Spleen (tissue), 11 donors: Measurements from ENCODE around the gene ATXN7L1. TPM values are rescaled to one million over a fixed set of nuclear protein-coding genes. Genes with fewer than 3 reads are reported as not detected.

ENCODE experiments used
- DNase-seq: peaks from one replicate; pipeline ENCODE4 v3.0.0-alpha.2; 2020
- H3K27ac ChIP-seq, 8 donors: fragments of 200-600 bp; sonication (generic) in 7 of 8; 1 replicate in 4 of 8; 2 replicates in 4 of 8; pipeline versions ENCODE4 v1.5.0 to v1.8.0; 2016 to 2021; ENCODE audit warnings: inconsistent platforms in 4 of 8, mild to moderate bottlenecking in 4 of 8, moderate library complexity in 1 of 8
- H3K27me3 ChIP-seq, 7 donors: fragments of 200-600 bp; sonication (generic) in 6 of 7; replicated peaks in 1 of 7; 1 replicate in 4 of 7; 2 replicates in 3 of 7; pipeline versions ENCODE4 v1.5.0 to v1.8.0; 2016 to 2021; ENCODE audit warnings: inconsistent platforms in 3 of 7, mild to moderate bottlenecking in 1 of 7
- H3K36me3 ChIP-seq, 6 donors: fragments of 200-600 bp; sonication (generic) in 5 of 6; 1 replicate in 4 of 6; 2 replicates in 2 of 6; pipeline versions ENCODE4 v1.5.0 to v1.8.0; 2016 to 2021; ENCODE audit warnings: inconsistent platforms in 2 of 6
- H3K4me1 ChIP-seq, 6 donors: fragments of 200-600 bp; sonication (generic) in 5 of 6; 1 replicate in 3 of 6; 2 replicates in 3 of 6; pipeline versions ENCODE4 v1.5.0 to v1.8.0; 2016 to 2021; ENCODE audit warnings: inconsistent platforms in 3 of 6
- H3K4me3 ChIP-seq, 8 donors: fragments of 200-600 bp; sonication (generic) in 7 of 8; 1 replicate in 4 of 8; 2 replicates in 4 of 8; pipeline versions ENCODE4 v1.5.0 to v1.8.0; 2016 to 2021; ENCODE audit warnings: inconsistent platforms in 4 of 8, mild to moderate bottlenecking in 4 of 8, moderate library complexity in 2 of 8
- H3K9me3 ChIP-seq, 8 donors: fragments of 200-600 bp; sonication (generic) in 7 of 8; 1 replicate in 4 of 8; 2 replicates in 4 of 8; pipeline versions ENCODE4 v1.5.0 to v1.8.0; 2016 to 2021; ENCODE audit warnings: inconsistent platforms in 4 of 8
- CTCF ChIP-seq, 11 experiments: fragments of 200-600 bp in 7 of 11; fragments of 450-650 bp in 4 of 11; sonication (generic) in 4 of 11; IDR thresholded peaks in 8 of 11; conservative IDR thresholded peaks in 3 of 11; 1 replicate in 7 of 11; 2 replicates in 4 of 11; pipeline versions ENCODE4 v1.4.0 to v1.8.0; 2016 to 2021; ENCODE audit warnings: antibody characterized with exemption in 11 of 11, inconsistent platforms in 4 of 11, mild to moderate bottlenecking in 1 of 11
- POLR2A ChIP-seq, 3 donors: fragments of 450-650 bp; IDR thresholded peaks; one replicate each; pipeline ENCODE4 v1.5.1; 2017; ENCODE audit warnings: antibody characterized with exemption in 3 of 3, mild to moderate bottlenecking in 1 of 3
- POLR2AphosphoS5 ChIP-seq, 3 donors: sonication (generic); formaldehyde crosslinking; IDR thresholded peaks; one replicate each; pipeline ENCODE4 v1.5.1; 2017; ENCODE audit warnings: antibody characterized with exemption in 3 of 3
- WGBS, 5 donors: extraction: QIAGEN DNeasy Blood & Tissue Kit in 3 of 5; methylation state at CpG; one replicate each; pipeline versions ENCODE4 v1.1.5 to v1.1.7; 2013 to 2018; 5-methylcytosine and 5-hydroxymethylcytosine counted together
- intact Hi-C: fragments of 100-400 bp; cut with DNase I; formaldehyde crosslinking; loops from one replicate; pipeline ENCODE4 v1.15.0; 2023; ENCODE audit warnings: low total_unique reads
- polyA plus RNA-seq, 3 donors: library from polyadenylated mRNA; stranded (reverse); fragments of 200-250 nt; gene quantifications; one replicate each; pipeline ENCODE4 v1.2.1, GENCODE V29; 2013
- total RNA-seq, 7 donors: library from RNA; depleted of rRNA in 3 of 7; stranded (reverse); fragments of >200 nt in 3 of 7; fragmentation: NEBNext Ultra II Directional in 4 of 7; extraction: Animal tissue kit (Norgen Biotek cat#: 25700) in 4 of 7; gene quantifications; one replicate each; pipeline versions ENCODE4 v1.1.0 to v1.2.1, GENCODE V29; 2016 to 2021
- donor health status: healthy with polysubstance abuse.
- donor health status: DM: no; HTN: no; CAD: no; lungs with moderate emphysema.
- donor health status: DM: no; HTN: no; CAD: no.
- donor health status: Bipolar disorder and iron deficiency.
- donor health status: healthy.
- donor health status: DM: no; HTN: no; CAD: no.
- donor health status: DM: yes; HTN: yes; CAD: no.

Gene ATXN7L1
- total and polyA plus RNA-seq, 10 donors = 2.4 to 29.3 (median 18.4) TPM

DNA sequence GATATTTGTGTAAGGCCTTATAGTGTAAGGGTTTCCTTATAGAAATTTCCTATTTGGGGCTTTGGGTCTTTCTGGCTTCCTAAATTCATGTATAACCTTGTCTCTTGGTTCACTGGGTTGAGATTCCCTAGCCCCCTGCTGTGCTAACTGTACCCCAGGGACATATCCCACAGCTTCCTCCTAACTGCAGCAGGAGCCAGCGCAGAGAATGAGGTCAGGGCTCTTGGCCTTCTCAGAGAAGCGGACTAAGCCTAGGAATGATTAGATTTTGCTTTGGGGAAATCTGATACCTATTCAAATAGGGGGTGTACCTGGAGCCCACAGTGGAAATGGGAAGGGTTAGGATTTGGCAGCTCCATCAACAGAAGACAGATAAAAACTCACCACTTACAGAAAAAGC is 157.0 kb downstream of the ATXN7L1 start:
- H3K36me3 ChIP-seq = no peaks in the 10 kb centered on the region
- H3K4me1 ChIP-seq = peaks cover 0 to 14% (median 4%) of the 10 kb centered on the region in 6 donors
- no peaks in the 10 kb centered on the region for H3K27me3 ChIP-seq
- no peak for DNase-seq
- H3K27ac ChIP-seq = no peak overlapping the region
- TF ChIP-seq CTCF (IDR thresholded peaks at IDR 0.05 in 8 of 11, conservative IDR thresholded peaks at IDR 0.05 in 3 of 11) = no peak
- TF ChIP-seq POLR2A (IDR thresholded peaks at IDR 0.05) = no peak
- intact Hi-C loops = no loop called here
- H3K4me3 ChIP-seq = no peak overlapping the region
- H3K9me3 ChIP-seq = no peaks in the 10 kb centered on the region
- WGBS, 5 donors = 81 to 88% (median 87%) methylated on average over 2 of the region's 2 CpGs

- Histone ChIP-seq H3K4me3 (no peak overlapping the region), H3K27ac (no peak overlapping the region), H3K9me3 (peaks cover 0 to 2% (median 0%) of the 10 kb centered on the region in 8 donors), H3K36me3 (no peaks in the 10 kb centered on the region), H3K27me3 (no peaks in the 10 kb centered on the region), H3K4me1 (peaks cover 0 to 14% (median 4%) of the 10 kb centered on the region in 6 donors)
- DNase-seq = no peak
- WGBS, 5 donors = 56 to 61% (median 59%) methylated on average over 4 of the region's 4 CpGs
- TF ChIP-seq POLR2AphosphoS5 (IDR thresholded peaks at IDR 0.05) (no peak), CTCF (IDR thresholded peaks at IDR 0.05 in 8 of 11, conservative IDR thresholded peaks at IDR 0.05 in 3 of 11) (no peak), POLR2A (IDR thresholded peaks at IDR 0.05) (no peak)
- intact Hi-C loops = no loop called here
Observed at GRCh38 chr7:105718511-105718925, 157.9 kb downstream of the ATXN7L1 start.

GRCh38 chr7:105715528-105715927 is 160.9 kb downstream of the ATXN7L1 start:
- no peak overlapping the region for H3K4me3 ChIP-seq
- H3K36me3 ChIP-seq = peaks cover 0 to 13% (median 0%) of the 10 kb centered on the region in 6 donors
- H3K9me3 ChIP-seq = peaks cover 6 to 31% (median 29%) of the 10 kb centered on the region in 8 donors
- no peak overlapping the region for H3K27ac ChIP-seq
- intact Hi-C loops = no loop called here
- no peak for DNase-seq
- no peak for TF ChIP-seq POLR2A (IDR thresholded peaks at IDR 0.05)
- no peak for TF ChIP-seq CTCF (IDR thresholded peaks at IDR 0.05 in 8 of 11, conservative IDR thresholded peaks at IDR 0.05 in 3 of 11)
- TF ChIP-seq POLR2AphosphoS5 (IDR thresholded peaks at IDR 0.05) = no peak
- H3K27me3 ChIP-seq = no peaks in the 10 kb centered on the region
- H3K4me1 ChIP-seq = peaks cover 0 to 14% (median 4%) of the 10 kb centered on the region in 6 donors

DNA sequence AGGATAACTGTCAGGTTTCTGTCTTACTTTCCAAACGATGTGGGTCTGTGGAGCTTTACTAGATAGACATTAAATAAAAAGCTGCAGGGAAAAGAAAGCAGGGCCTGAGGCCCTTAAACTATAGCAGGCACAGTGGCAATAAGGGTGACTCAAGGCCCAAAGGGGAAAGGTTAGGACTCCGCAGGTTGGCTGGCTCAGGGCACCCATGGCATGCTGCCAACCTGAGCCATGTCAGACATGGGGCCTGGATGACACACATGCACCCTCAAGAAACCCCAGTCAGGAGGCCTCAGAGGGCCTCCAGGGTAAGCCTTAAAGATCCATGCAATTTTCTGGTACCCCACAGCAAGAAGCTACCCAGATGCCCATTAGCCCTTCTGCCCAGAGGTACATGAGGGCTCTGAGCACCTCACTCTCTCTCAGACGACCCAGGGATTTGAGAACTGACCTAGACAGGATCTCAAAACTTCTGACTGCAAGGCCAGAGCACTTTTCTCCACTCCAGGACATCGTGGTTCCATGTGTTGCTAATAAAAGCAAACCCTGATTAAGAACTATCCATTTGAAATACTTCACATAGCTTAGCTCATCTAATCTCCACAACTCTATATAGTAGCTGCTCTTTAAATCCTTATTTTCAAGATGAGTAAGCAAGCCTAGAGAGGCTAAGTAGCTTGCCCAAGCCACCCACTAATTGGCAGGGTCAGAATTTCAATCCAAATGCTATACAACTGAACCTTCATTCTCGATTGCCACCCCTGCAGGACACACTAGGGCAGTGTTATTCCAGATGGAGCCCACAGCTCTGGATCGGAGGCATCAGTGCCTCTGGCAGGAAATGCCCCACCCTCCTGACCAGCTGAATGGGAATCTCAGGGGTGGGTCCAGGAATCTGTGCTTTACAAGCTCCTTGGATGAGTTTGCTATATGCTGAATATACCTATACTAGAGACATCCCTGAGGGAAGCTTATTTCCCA is 162.6 kb downstream of the ATXN7L1 start:
- no peak overlapping the region for H3K27ac ChIP-seq
- H3K4me3 ChIP-seq = no peak overlapping the region
- peaks cover 0 to 13% (median 0%) of the 10 kb centered on the region in 6 donors for H3K36me3 ChIP-seq
- intact Hi-C loops = no loop called here
- no peak for DNase-seq
- H3K4me1 ChIP-seq = peaks cover 0 to 7% (median 2%) of the 10 kb centered on the region in 6 donors
- no peaks in the 10 kb centered on the region for H3K27me3 ChIP-seq
- peaks cover 6 to 36% (median 31%) of the 10 kb centered on the region in 8 donors for H3K9me3 ChIP-seq
- WGBS, 5 donors = 56 to 79% (median 74%) methylated on average over 6 of the region's 6 CpGs
- TF ChIP-seq POLR2A (IDR thresholded peaks at IDR 0.05) (no peak), CTCF (IDR thresholded peaks at IDR 0.05 in 8 of 11, conservative IDR thresholded peaks at IDR 0.05 in 3 of 11) (no peak), POLR2AphosphoS5 (IDR thresholded peaks at IDR 0.05) (no peak)
